Mesenchymal stem cell (in vitro differentiated cells and primary cell): ENCODE results near the gene FEM1B.

ENCODE experiments used
- DNase-seq: peaks from one replicate; pipeline ENCODE4 v3.0.0-alpha.2; 2013
- H2AFZ ChIP-seq: one replicate; pipeline ENCODE4 v1.6.1; 2013; ENCODE audit warnings: low read depth, mild to moderate bottlenecking, control low read depth, inconsistent platforms, low read length, moderate library complexity
- H2AK5ac ChIP-seq: 2 replicates; pipeline ENCODE4 v1.6.1; 2013; ENCODE audit warnings: low read length, moderate library complexity, mild to moderate bottlenecking, inconsistent platforms; ENCODE audit not compliant: severe bottlenecking
- H2BK120ac ChIP-seq: one replicate; pipeline ENCODE4 v1.6.1; 2013; ENCODE audit warnings: low read depth, mild to moderate bottlenecking, inconsistent platforms, low read length, moderate library complexity
- H2BK12ac ChIP-seq, 2 experiments: one replicate each; pipeline ENCODE4 v1.6.1; 2013; ENCODE audit warnings: inconsistent platforms in 2 of 2, low read length in 2 of 2, mild to moderate bottlenecking in 2 of 2, moderate library complexity in 2 of 2, control low read depth in 1 of 2
- H2BK15ac ChIP-seq: one replicate; pipeline ENCODE4 v1.6.1; 2013; ENCODE audit warnings: mild to moderate bottlenecking, low read depth, inconsistent platforms; ENCODE audit not compliant: poor library complexity, severe bottlenecking
- H2BK5ac ChIP-seq: 2 replicates; pipeline ENCODE4 v1.6.1; 2013; ENCODE audit warnings: low read depth, mild to moderate bottlenecking, low read length, control low read depth, inconsistent platforms; ENCODE audit not compliant: poor library complexity, severe bottlenecking
- H3K14ac ChIP-seq, 2 experiments: one replicate each; pipeline ENCODE4 v1.6.1; 2013; ENCODE audit warnings: inconsistent platforms in 2 of 2, low read length in 2 of 2, control low read depth in 1 of 2, mild to moderate bottlenecking in 1 of 2, moderate library complexity in 1 of 2
- H3K18ac ChIP-seq, 2 experiments: one replicate each; pipeline ENCODE4 v1.6.1; 2013; ENCODE audit warnings: inconsistent platforms in 2 of 2, low read length in 2 of 2, control low read depth in 1 of 2, low read depth in 1 of 2, mild to moderate bottlenecking in 1 of 2
- H3K23ac ChIP-seq, 2 experiments: one replicate each; pipeline ENCODE4 v1.6.1; 2013; ENCODE audit warnings: inconsistent platforms in 2 of 2, low read length in 2 of 2, mild to moderate bottlenecking in 2 of 2, moderate library complexity in 2 of 2, control low read depth in 1 of 2
- H3K27ac ChIP-seq: 2 replicates; pipeline ENCODE4 v1.5.1; 2013; ENCODE audit warnings: mild to moderate bottlenecking, moderate library complexity, low read length, control low read depth, inconsistent platforms; ENCODE audit not compliant: poor library complexity, severe bottlenecking
- H3K27me3 ChIP-seq, 2 experiments: 2 replicates each; pipeline versions ENCODE4 v1.6.1 to v1.7.0; 2013; ENCODE audit warnings: low read length in 2 of 2, mild to moderate bottlenecking in 2 of 2, moderate library complexity in 2 of 2, control low read depth in 1 of 2, inconsistent platforms in 1 of 2; ENCODE audit not compliant: control insufficient read depth in 1 of 2, insufficient read depth in 1 of 2
- H3K36me3 ChIP-seq, 2 experiments: 2 replicates each; pipeline versions ENCODE4 v1.6.1 to v1.7.0; 2013; ENCODE audit warnings: low read length in 2 of 2, control low read depth in 1 of 2, inconsistent platforms in 1 of 2, low read depth in 1 of 2, mild to moderate bottlenecking in 1 of 2; ENCODE audit not compliant: insufficient read depth in 2 of 2, control insufficient read depth in 1 of 2
- H3K4ac ChIP-seq, 2 experiments: one replicate each; pipeline ENCODE4 v1.6.1; 2013; ENCODE audit warnings: inconsistent platforms in 2 of 2, low read length in 2 of 2, mild to moderate bottlenecking in 2 of 2, moderate library complexity in 2 of 2, control low read depth in 1 of 2, low read depth in 1 of 2
- H3K4me1 ChIP-seq: 2 replicates; pipeline ENCODE4 v1.6.1; 2013; ENCODE audit warnings: low read depth, low read length, control low read depth; ENCODE audit not compliant: control insufficient read depth, insufficient read depth
- H3K4me2 ChIP-seq: 2 replicates; pipeline ENCODE4 v1.6.1; 2013; ENCODE audit warnings: low read length, mild to moderate bottlenecking, inconsistent platforms; ENCODE audit not compliant: poor library complexity, severe bottlenecking
- H3K4me3 ChIP-seq, 2 experiments: 2 replicates each; pipeline versions ENCODE4 v1.5.1 to v1.7.0; 2013; ENCODE audit warnings: low read length in 2 of 2, mild to moderate bottlenecking in 2 of 2, control low read depth in 1 of 2, low read depth in 1 of 2; ENCODE audit not compliant: insufficient read depth in 1 of 2
- H3K79me1 ChIP-seq: replicated peaks from 2 replicates; pipeline ENCODE4 v1.6.1; 2013; ENCODE audit warnings: mild to moderate bottlenecking, control low read depth, low read length, inconsistent platforms; ENCODE audit not compliant: poor library complexity, severe bottlenecking
- H3K9ac ChIP-seq: 2 replicates; pipeline ENCODE4 v1.7.0; 2013; ENCODE audit warnings: mild to moderate bottlenecking, low read length, moderate library complexity
- H3K9me3 ChIP-seq: 2 replicates; pipeline ENCODE4 v1.7.0; 2013; ENCODE audit warnings: mild to moderate bottlenecking, low read length; ENCODE audit not compliant: control insufficient read depth
- H4K8ac ChIP-seq: one replicate; pipeline ENCODE4 v1.6.1; 2013; ENCODE audit warnings: inconsistent platforms, mild to moderate bottlenecking, low read length, moderate library complexity
- H4K91ac ChIP-seq: one replicate; pipeline ENCODE4 v1.6.1; 2013; ENCODE audit warnings: mild to moderate bottlenecking, low read length, inconsistent platforms
- WGBS: methylation state at CpG from one replicate; pipeline ENCODE4 v1.1.7; 2013; ENCODE audit warnings: mixed read lengths; 5-methylcytosine and 5-hydroxymethylcytosine counted together

Gene FEM1B

DNA sequence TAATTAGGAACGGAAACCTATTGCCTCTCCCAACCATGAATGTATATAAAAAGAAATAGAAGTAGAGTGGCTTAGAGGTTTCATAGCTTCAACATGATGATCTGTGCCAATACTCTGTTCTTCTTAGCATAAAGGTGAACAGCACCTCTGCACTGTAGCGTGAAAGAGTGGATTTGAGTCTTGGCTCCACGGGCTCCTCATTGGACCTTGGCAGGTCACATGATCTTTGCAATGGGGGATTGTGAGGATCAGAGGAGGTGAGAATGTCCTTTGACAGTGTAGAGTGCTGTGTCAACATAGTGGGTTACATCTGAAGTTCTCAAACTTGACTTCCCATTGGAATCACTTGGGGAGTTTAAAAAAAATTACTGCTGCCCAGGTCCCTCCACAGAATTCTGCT lies 51.4 kb downstream of the FEM1B start:
- Histone ChIP-seq H2AFZ (no peak overlapping the region), H3K27ac (no peak overlapping the region), H2BK12ac (no peak overlapping the region), H3K4ac (no peak overlapping the region), H3K36me3 (peaks cover 5 to 82% of the 10 kb centered on the region in 2 experiments), H3K27me3 (peaks cover 0 to 22% of the 10 kb centered on the region in 2 experiments), H3K18ac (no peak overlapping the region), H3K4me1 (peaks cover 30% of the 10 kb centered on the region), H4K91ac (no peak overlapping the region), H2BK5ac (no peak overlapping the region), H2AK5ac (no peak overlapping the region), H3K9ac (no peak overlapping the region), H3K79me1 (peaks cover 5% of the 10 kb centered on the region), H2BK15ac (no peak overlapping the region), H4K8ac (no peak overlapping the region), H3K4me2 (no peak overlapping the region), H3K14ac (no peak overlapping the region), H3K9me3 (no peaks in the 10 kb centered on the region), H2BK120ac (no peak overlapping the region), H3K4me3 (no peak overlapping the region), H3K23ac (no peak overlapping the region)
- DNase-seq = no peak
- 97% methylated on average over 2 of the region's 3 CpGs for WGBS

DNA sequence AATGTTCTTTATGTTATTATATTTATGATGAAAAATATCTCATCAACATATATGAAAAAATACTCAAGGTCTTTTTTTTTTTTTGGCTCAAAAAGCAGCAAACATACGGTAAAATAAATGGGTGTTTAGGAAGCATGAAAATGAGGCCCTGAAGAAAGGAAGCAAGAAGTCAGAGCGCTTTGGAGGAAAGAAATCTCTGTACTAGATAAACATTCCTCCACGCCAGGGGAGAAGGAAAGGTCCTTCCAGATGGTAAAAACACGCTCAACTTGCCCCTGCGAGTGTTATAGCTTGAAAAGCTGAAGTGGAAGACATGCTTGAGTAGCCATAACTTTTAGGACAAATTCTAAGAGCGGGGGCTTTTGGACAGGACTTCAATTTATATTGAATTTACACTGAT lies 52.9 kb downstream of the FEM1B start:
- Histone ChIP-seq H2BK12ac (no peak overlapping the region), H3K79me1 (peaks cover 5% of the 10 kb centered on the region), H2AK5ac (no peak overlapping the region), H3K18ac (no peak overlapping the region), H3K23ac (no peak overlapping the region), H3K4me1 (peaks cover 43% of the 10 kb centered on the region), H3K4me2 (no peak overlapping the region), H3K14ac (no peak overlapping the region), H3K36me3 (peaks cover 5 to 79% of the 10 kb centered on the region in 2 experiments), H2AFZ (no peak overlapping the region), H3K27me3 (peaks cover 0 to 22% of the 10 kb centered on the region in 2 experiments), H3K9ac (no peak overlapping the region), H3K9me3 (no peaks in the 10 kb centered on the region), H2BK5ac (no peak overlapping the region), H4K91ac (no peak overlapping the region), H2BK15ac (no peak overlapping the region), H2BK120ac (peak overlapping the region; percentile 0), H3K4me3 (no peak overlapping the region), H3K27ac (peak overlapping the region; percentile 49), H4K8ac (no peak overlapping the region), H3K4ac (no peak overlapping the region)
- DNase-seq = no peak
- WGBS = 61% methylated on average over 5 of the region's 6 CpGs

GRCh38 chr15:68330901-68331300 lies 53.4 kb downstream of the FEM1B start:
- no peak overlapping the region for H3K23ac ChIP-seq
- H2AFZ ChIP-seq = no peak overlapping the region
- peak overlapping the region in 1 of 2 experiments; percentile 68 for H2BK12ac ChIP-seq
- H2BK120ac ChIP-seq = peak overlapping the region; percentile 0
- H2BK5ac ChIP-seq = no peak overlapping the region
- peaks cover 48% of the 10 kb centered on the region for H3K4me1 ChIP-seq
- peaks cover 0 to 19% of the 10 kb centered on the region in 2 experiments for H3K27me3 ChIP-seq
- H3K14ac ChIP-seq = no peak overlapping the region
- peaks cover 5% of the 10 kb centered on the region for H3K79me1 ChIP-seq
- H3K4ac ChIP-seq = no peak overlapping the region
- no peak overlapping the region for H3K9ac ChIP-seq
- no peak overlapping the region for H2BK15ac ChIP-seq
- no peak for DNase-seq
- no peaks in the 10 kb centered on the region for H3K9me3 ChIP-seq
- H4K91ac ChIP-seq = no peak overlapping the region
- peaks cover 5 to 79% of the 10 kb centered on the region in 2 experiments for H3K36me3 ChIP-seq
- no peak overlapping the region for H2AK5ac ChIP-seq
- no peak overlapping the region for H3K4me3 ChIP-seq
- peak overlapping the region; percentile 49 for H3K27ac ChIP-seq
- H3K18ac ChIP-seq = peak overlapping the region in 1 of 2 experiments; percentile 28
- H4K8ac ChIP-seq = peak overlapping the region; percentile 53
- H3K4me2 ChIP-seq = no peak overlapping the region
- WGBS = 53% methylated on average over 9 of the region's 10 CpGs

DNA sequence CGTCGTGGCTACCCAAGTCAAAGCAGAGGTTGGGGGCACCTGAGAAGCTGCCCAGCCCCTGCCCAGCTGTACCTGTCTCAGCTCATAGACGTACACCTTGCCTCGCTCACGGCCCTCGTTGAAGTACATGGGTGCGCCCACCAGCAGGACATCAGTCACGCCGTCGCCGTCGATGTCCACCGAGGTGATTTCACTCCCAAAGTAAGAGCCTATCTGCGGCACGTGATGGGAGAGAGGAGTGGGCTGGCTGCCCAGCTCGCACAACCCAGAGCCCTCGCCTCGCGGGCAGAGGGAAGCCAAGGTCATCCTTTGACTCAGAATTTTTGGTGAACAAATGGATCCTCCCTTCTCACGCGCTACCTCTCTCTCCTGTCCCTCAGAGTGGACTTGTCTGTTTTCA lies 54.7 kb downstream of the FEM1B start:
- no peak overlapping the region for H2BK15ac ChIP-seq
- no peak overlapping the region for H2BK120ac ChIP-seq
- H3K79me1 ChIP-seq = peaks cover 5% of the 10 kb centered on the region
- H3K14ac ChIP-seq = peak overlapping the region in 1 of 2 experiments; percentile 53
- H4K91ac ChIP-seq = peak overlapping the region; percentile 55
- peaks cover 47% of the 10 kb centered on the region for H3K4me1 ChIP-seq
- H3K9ac ChIP-seq = no peak overlapping the region
- H2AK5ac ChIP-seq = peak overlapping the region; percentile 1
- no peak overlapping the region for H4K8ac ChIP-seq
- no peak overlapping the region for H3K4me2 ChIP-seq
- peaks cover 0 to 16% of the 10 kb centered on the region in 2 experiments for H3K27me3 ChIP-seq
- H2BK12ac ChIP-seq = peak overlapping the region in 1 of 2 experiments; percentile 8
- no peak overlapping the region for H2AFZ ChIP-seq
- H3K18ac ChIP-seq = peak overlapping the region in 1 of 2 experiments; percentile 61
- H3K4ac ChIP-seq = no peak overlapping the region
- no peak overlapping the region for H3K27ac ChIP-seq
- 99% methylated on average over 21 of the region's 21 CpGs for WGBS
- no peak overlapping the region for H3K4me3 ChIP-seq
- H3K23ac ChIP-seq = no peak overlapping the region
- no peaks in the 10 kb centered on the region for H3K9me3 ChIP-seq
- H2BK5ac ChIP-seq = no peak overlapping the region
- H3K36me3 ChIP-seq = peaks cover 5 to 78% of the 10 kb centered on the region in 2 experiments
- no peak for DNase-seq
